Small intestine (tissue), 7 donors: ENCODE measurements around the gene FRAT2. TPM values are rescaled to one million over a fixed set of nuclear protein-coding genes. Genes with fewer than 3 reads are reported as not detected.
A peak's percentile ranks its signal among the peaks of the same experiment; 100 is the strongest.

Experiments
- DNase-seq, 2 donors: peaks; one replicate each; pipeline versions ENCODE4 v3.0.0 to v3.0.0-alpha.2; 2013
- FAIRE-seq: peaks from 2 replicates; lab custom pipeline; 2012; peaks lifted over from hg19 to GRCh38; lab: Jason Lieb, UNC
- H3K27ac ChIP-seq, 3 donors: one replicate each; pipeline ENCODE4 v1.5.1; 2013; ENCODE audit warnings: low read length in 2 of 3, mild to moderate bottlenecking in 2 of 3, control low read depth in 1 of 3, inconsistent platforms in 1 of 3, low read depth in 1 of 3, moderate library complexity in 1 of 3
- H3K27me3 ChIP-seq, 3 donors: one replicate each; pipeline ENCODE4 v1.6.1; 2013; ENCODE audit warnings: low read length in 3 of 3, inconsistent platforms in 1 of 3; ENCODE audit not compliant: control insufficient read depth in 3 of 3, insufficient read depth in 3 of 3
- H3K36me3 ChIP-seq, 3 donors: one replicate each; pipeline ENCODE4 v1.6.1; 2013; ENCODE audit warnings: low read length in 3 of 3, inconsistent platforms in 1 of 3, low read depth in 1 of 3, mild to moderate bottlenecking in 1 of 3, moderate library complexity in 1 of 3; ENCODE audit not compliant: control insufficient read depth in 3 of 3, insufficient read depth in 2 of 3
- H3K4me1 ChIP-seq, 3 donors: one replicate each; pipeline ENCODE4 v1.6.1; 2013; ENCODE audit warnings: low read length in 2 of 3, inconsistent platforms in 1 of 3, low read depth in 1 of 3, mild to moderate bottlenecking in 1 of 3, moderate library complexity in 1 of 3; ENCODE audit not compliant: control insufficient read depth in 3 of 3, insufficient read depth in 2 of 3
- H3K4me3 ChIP-seq, 3 donors: one replicate each; pipeline ENCODE4 v1.5.1; 2013; ENCODE audit warnings: low read length in 3 of 3, control low read depth in 1 of 3, inconsistent platforms in 1 of 3, low read depth in 1 of 3, mild to moderate bottlenecking in 1 of 3, moderate library complexity in 1 of 3
- H3K9me3 ChIP-seq, 2 donors: one replicate each; pipeline ENCODE4 v1.6.1; 2013; ENCODE audit warnings: low read depth in 1 of 2, low read length in 1 of 2; ENCODE audit not compliant: control insufficient read depth in 2 of 2, insufficient read depth in 1 of 2
- WGBS, 3 donors: extraction: QIAGEN DNeasy Blood & Tissue Kit; methylation state at CpG; one replicate each; pipeline ENCODE4 v1.1.7; 2013; 5-methylcytosine and 5-hydroxymethylcytosine counted together
- polyA plus RNA-seq, 4 donors: library from polyadenylated mRNA; stranded (reverse) in 3 of 4; unstranded in 1 of 4; fragments of 200-250 nt in 3 of 4; fragments of 120-200 nt in 1 of 4; gene quantifications; one replicate each; pipeline versions ENCODE4 v1.2.1 to v1.2.3, GENCODE V29; 2013
- donor health status: healthy with polysubstance abuse.
- donor health status: control.
- donor health status: control.
- donor health status: Bipolar disorder and iron deficiency.
- donor health status: healthy.

FRAT2 gene
- polyA plus RNA-seq, 4 donors, result 23.2 to 38.2 (median 29.1) TPM

DNA sequence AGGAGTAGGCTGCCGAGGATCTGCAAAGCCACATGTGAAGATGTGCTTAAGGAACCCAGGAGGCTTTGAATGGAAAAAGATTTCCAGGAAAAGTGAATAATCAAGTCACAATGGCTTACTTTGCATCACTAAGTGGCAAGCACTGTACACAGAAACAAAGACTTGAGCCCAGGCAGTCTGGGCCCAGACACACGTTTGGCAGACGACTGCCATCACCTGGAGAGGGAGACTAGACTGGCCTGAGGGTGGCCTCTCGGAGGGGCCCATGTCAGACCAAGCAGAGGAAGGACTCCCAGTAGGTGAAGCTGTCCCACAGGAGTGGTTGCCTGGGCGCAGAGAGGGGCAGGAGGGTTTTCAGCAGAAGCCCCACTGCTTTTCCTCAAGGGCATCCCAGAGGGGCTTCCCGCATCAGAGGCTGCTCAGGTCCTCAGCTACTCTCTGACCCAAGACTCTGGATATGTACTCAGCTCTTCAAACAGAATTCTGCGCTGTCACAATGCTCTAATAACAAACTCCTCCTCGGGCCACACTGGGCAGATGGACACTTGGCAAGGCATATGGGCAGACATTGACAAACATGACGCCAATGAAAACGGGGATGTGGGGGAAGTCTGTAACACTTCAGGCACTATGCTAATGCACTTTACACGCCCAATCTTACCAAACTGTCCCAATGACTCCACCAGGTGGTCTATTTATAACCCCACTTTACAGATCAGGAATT is 27.9 kb upstream of the FRAT2 start:
- Histone ChIP-seq H3K4me1 (no peaks in the 10 kb centered on the region), H3K27ac (no peak overlapping the region), H3K4me3 (no peak overlapping the region), H3K9me3 (no peaks in the 10 kb centered on the region), H3K36me3 (peaks cover 2 to 94% (median 5%) of the 10 kb centered on the region in 3 donors), H3K27me3 (no peaks in the 10 kb centered on the region)
- FAIRE-seq (no peak), DNase-seq (no peak)
- 79 to 88% (median 86%) methylated on average over 11 of the region's 11 CpGs for WGBS, 3 donors

- H3K4me3 ChIP-seq, result no peak overlapping the region
- 81 to 96% (median 94%) methylated on average over 10 to 11 of the region's 11 CpGs for WGBS, 3 donors
- H3K9me3 ChIP-seq, result no peaks in the 10 kb centered on the region
- H3K27ac ChIP-seq, result no peak overlapping the region
- no peaks in the 10 kb centered on the region for H3K27me3 ChIP-seq
- no peak for FAIRE-seq
- DNase-seq, result no peak
- peaks cover 4 to 92% (median 5%) of the 10 kb centered on the region in 3 donors for H3K36me3 ChIP-seq
- no peaks in the 10 kb centered on the region for H3K4me1 ChIP-seq
Observed at GRCh38 chr10:97361537-97361901, 27.0 kb upstream of the FRAT2 start.

DNA sequence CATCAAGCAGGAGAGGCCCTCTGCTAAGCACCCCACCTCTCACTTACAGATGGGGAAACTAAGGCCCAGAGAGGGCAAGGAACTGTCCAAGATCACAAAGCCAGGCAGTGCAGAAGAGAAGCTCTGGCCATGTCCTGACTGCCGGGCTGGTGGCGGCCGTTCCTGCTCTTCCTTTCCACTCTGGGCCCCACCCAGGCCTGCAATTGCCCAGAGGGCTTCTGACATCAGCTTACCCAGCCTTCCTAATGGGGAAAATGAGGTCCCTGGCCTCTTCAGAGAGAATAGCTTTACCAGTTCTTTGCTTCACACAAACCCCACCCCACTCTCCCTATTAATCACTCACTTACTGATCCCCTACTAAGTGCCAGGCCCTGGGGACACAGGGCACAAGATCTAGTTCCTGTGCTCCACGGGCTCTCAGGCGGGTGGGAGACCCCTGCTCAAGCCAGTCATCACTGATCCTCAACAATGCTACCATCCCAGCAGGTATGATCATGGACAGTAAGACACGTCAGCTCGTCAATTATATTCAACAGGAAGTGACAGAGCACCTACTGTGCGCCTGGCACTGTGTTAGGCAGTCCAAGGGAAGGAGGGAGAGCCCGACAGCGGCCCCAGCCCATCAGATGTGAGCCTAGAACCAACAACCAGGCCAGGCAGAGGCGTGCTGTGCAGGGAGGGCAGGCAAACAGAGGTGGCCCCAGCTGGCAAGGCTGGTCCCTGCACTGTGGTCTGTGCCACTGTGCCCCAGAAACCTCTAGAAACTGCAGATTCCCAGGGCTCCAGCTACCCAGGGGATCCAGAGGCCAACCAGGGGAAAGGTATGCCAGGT is 26.4 kb upstream of the FRAT2 start:
- DNase-seq (no peak), FAIRE-seq (no peak)
- no peaks in the 10 kb centered on the region for H3K4me1 ChIP-seq
- H3K27me3 ChIP-seq, result no peaks in the 10 kb centered on the region
- no peak overlapping the region for H3K27ac ChIP-seq
- H3K36me3 ChIP-seq, result peaks cover 0 to 92% (median 5%) of the 10 kb centered on the region in 3 donors
- H3K4me3 ChIP-seq, result no peak overlapping the region
- no peaks in the 10 kb centered on the region for H3K9me3 ChIP-seq
- 90 to 98% (median 95%) methylated on average over 11 of the region's 11 CpGs for WGBS, 3 donors

GRCh38 chr10:97358781-97359180 is 24.3 kb upstream of the FRAT2 start:
- Histone ChIP-seq H3K4me1 (no peaks in the 10 kb centered on the region), H3K27ac (no peak overlapping the region), H3K27me3 (no peaks in the 10 kb centered on the region), H3K36me3 (peaks cover 0 to 83% (median 8%) of the 10 kb centered on the region in 3 donors), H3K9me3 (no peaks in the 10 kb centered on the region), H3K4me3 (no peak overlapping the region)
- DNase-seq (no peak), FAIRE-seq (no peak)
- 68 to 80% (median 74%) methylated on average over 3 of the region's 3 CpGs for WGBS, 3 donors

DNA sequence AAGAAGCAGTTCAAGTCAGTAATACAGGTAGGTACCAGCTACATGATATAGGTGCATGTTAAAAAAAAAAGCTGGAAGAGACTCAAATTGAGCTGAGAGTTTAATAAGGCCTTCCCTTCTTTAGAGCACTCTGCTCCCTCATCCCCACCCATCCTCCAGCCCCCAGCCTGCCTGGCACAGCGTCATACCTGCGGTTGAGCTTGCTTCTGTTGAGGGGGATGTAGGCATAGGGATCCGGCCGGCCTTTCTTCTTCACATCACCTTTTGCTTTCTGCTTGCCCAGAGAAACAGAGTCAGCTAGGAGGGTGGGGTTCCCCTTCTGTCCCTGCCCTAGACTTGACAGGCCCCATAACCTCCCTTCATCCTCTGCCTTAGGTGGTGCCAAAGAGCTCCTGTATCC is 23.8 kb upstream of the FRAT2 start:
- Histone ChIP-seq H3K4me3 (no peak overlapping the region), H3K27me3 (no peaks in the 10 kb centered on the region), H3K27ac (no peak overlapping the region), H3K9me3 (no peaks in the 10 kb centered on the region), H3K4me1 (no peaks in the 10 kb centered on the region), H3K36me3 (peaks cover 0 to 78% (median 8%) of the 10 kb centered on the region in 3 donors)
- DNase-seq (no peak), FAIRE-seq (no peak)
- WGBS, 3 donors, result 94 to 100% (median 96%) methylated on average over 4 of the region's 4 CpGs

- H3K9me3 ChIP-seq, result no peaks in the 10 kb centered on the region
- FAIRE-seq (no peak), DNase-seq (no peak)
- 78 to 93% (median 89%) methylated on average over 7 of the region's 7 CpGs for WGBS, 3 donors
- no peak overlapping the region for H3K4me3 ChIP-seq
- H3K4me1 ChIP-seq, result no peaks in the 10 kb centered on the region
- no peak overlapping the region for H3K27ac ChIP-seq
- no peaks in the 10 kb centered on the region for H3K27me3 ChIP-seq
- peaks cover 0 to 65% (median 8%) of the 10 kb centered on the region in 3 donors for H3K36me3 ChIP-seq
Observed at GRCh38 chr10:97356918-97357317, 22.4 kb upstream of the FRAT2 start.

GRCh38 chr10:97356318-97356914 is 21.9 kb upstream of the FRAT2 start:
- Histone ChIP-seq H3K36me3 (peaks cover 0 to 63% (median 8%) of the 10 kb centered on the region in 3 donors), H3K9me3 (no peaks in the 10 kb centered on the region), H3K4me1 (no peaks in the 10 kb centered on the region), H3K27ac (no peak overlapping the region), H3K27me3 (no peaks in the 10 kb centered on the region), H3K4me3 (no peak overlapping the region)
- DNase-seq (no peak), FAIRE-seq (no peak)
- 80 to 88% (median 86%) methylated on average over 6 of the region's 6 CpGs for WGBS, 3 donors

GRCh38 chr10:97355571-97355975 is 21.0 kb upstream of the FRAT2 start:
- peak; percentile 30 to 54 for DNase-seq
- peaks cover 0 to 54% (median 8%) of the 10 kb centered on the region in 3 donors for H3K36me3 ChIP-seq
- FAIRE-seq, result no peak
- H3K4me1 ChIP-seq, result peaks cover 0 to 3% (median 0%) of the 10 kb centered on the region in 3 donors
- peaks cover 0 to 3% of the 10 kb centered on the region in 2 donors for H3K9me3 ChIP-seq
- H3K4me3 ChIP-seq, result no peak overlapping the region
- no peaks in the 10 kb centered on the region for H3K27me3 ChIP-seq
- 47 to 54% (median 52%) methylated on average over 5 of the region's 5 CpGs for WGBS, 3 donors
- H3K27ac ChIP-seq, result no peak overlapping the region
